BE2C (cell line): ENCODE data around the gene ANKRD34C.

Experiments
- DNase-seq: peaks from one replicate; pipeline ENCODE4 v3.0.0-alpha.2; 2020
- H3K27me3 ChIP-seq: fragments of 250-450 bp; sonication (Bioruptor Pico); 2 replicates; pipeline ENCODE4 v1.5.1; 2020; ENCODE audit warnings: mild to moderate bottlenecking
- H3K36me3 ChIP-seq: fragments of 250-450 bp; sonication (Bioruptor Pico); 2 replicates; pipeline ENCODE4 v1.5.1; 2020; ENCODE audit warnings: mild to moderate bottlenecking
- H3K4me1 ChIP-seq: fragments of 250-450 bp; sonication (Bioruptor Pico); 2 replicates; pipeline ENCODE4 v1.5.1; 2020
- H3K4me3 ChIP-seq: 2 replicates; pipeline ENCODE4 v1.5.1; 2011; ENCODE audit warnings: low read depth, low read length
- H3K9me3 ChIP-seq: fragments of 250-450 bp; sonication (Bioruptor Pico); 2 replicates; pipeline ENCODE4 v1.5.1; 2020
- CTCF ChIP-seq: IDR thresholded peaks from 2 replicates; pipeline ENCODE4 v1.5.1; 2012; ENCODE audit warnings: mild to moderate bottlenecking, low read depth, low read length

Gene ANKRD34C

DNA sequence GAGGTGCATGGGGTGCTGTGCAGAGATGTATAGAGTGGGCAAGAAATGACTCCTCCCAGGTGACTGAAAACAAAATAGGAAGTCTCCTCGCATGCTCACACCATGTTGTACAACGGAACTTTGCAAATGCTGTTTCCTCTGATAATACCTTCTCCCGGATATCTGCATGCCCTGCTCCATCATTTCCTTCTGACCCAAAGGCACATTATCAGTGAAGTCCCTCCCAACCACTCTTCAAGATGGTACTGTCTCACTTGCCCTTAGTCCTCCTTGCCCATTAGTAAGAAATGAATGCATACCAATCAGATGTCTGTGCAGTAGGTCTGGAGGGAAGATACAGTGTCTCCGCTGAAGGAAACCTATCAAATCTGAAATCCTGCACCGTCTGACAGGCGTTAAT, 40.4 kb downstream of the ANKRD34C start:
- TF ChIP-seq CTCF: no peak
- H3K27me3 ChIP-seq: no peaks in the 10 kb centered on the region
- H3K4me1 ChIP-seq: no peaks in the 10 kb centered on the region
- no peak for DNase-seq
- H3K36me3 ChIP-seq: peaks cover 62% of the 10 kb centered on the region
- no peaks in the 10 kb centered on the region for H3K9me3 ChIP-seq
- no peak overlapping the region for H3K4me3 ChIP-seq

GRCh38 chr15:79329171-79329611, 46.7 kb downstream of the ANKRD34C start:
- H3K36me3 ChIP-seq: peaks cover 18% of the 10 kb centered on the region
- no peaks in the 10 kb centered on the region for H3K9me3 ChIP-seq
- TF ChIP-seq CTCF: no peak
- H3K4me1 ChIP-seq: peaks cover 7% of the 10 kb centered on the region; the same call in 1 of the 2 replicates
- DNase-seq: peak; percentile 42
- H3K4me3 ChIP-seq: no peak overlapping the region
- no peaks in the 10 kb centered on the region for H3K27me3 ChIP-seq
